Measurements from ENCODE around the gene DSC1.

Gene DSC1

GRCh38 chr18:31176531-31176930 is 13.9 kb upstream of the DSC1 start:
- peak; percentile 90 for DNase-seq (ENCODE audit: low read depth)
- no peak overlapping the region for H3K4me3 ChIP-seq (ENCODE audit: low read length)
- no peak for TF ChIP-seq CTCF (IDR thresholded peaks at IDR 0.05; ENCODE audit: insufficient read depth, low read depth, low read length, missing control alignments)

GRCh38 chr18:31171144-31171839 is 8.6 kb upstream of the DSC1 start:
- no peak for DNase-seq (ENCODE audit: low read depth)
- TF ChIP-seq CTCF (IDR thresholded peaks at IDR 0.05; ENCODE audit: insufficient read depth, low read depth, low read length, missing control alignments) = no peak

GRCh38 chr18:31170335-31170734 is 7.7 kb upstream of the DSC1 start:
- no peak for DNase-seq (ENCODE audit: low read depth)
- TF ChIP-seq CTCF (IDR thresholded peaks at IDR 0.05; ENCODE audit: insufficient read depth, low read depth, low read length, missing control alignments) = no peak
- H3K4me3 ChIP-seq (ENCODE audit: low read length) = no peak overlapping the region

More at GRCh38 chr18:31171144-31171839, 8.6 kb upstream of the DSC1 start:
- H3K4me3 ChIP-seq (ENCODE audit: low read length) = no peak overlapping the region

- TF ChIP-seq CTCF (IDR thresholded peaks at IDR 0.05; ENCODE audit: insufficient read depth, low read depth, low read length, missing control alignments) = no peak
- peak; percentile 84 for DNase-seq (ENCODE audit: low read depth)
- H3K4me3 ChIP-seq (ENCODE audit: low read length) = no peak overlapping the region
Measured at GRCh38 chr18:31162419-31162793, 250 bp downstream of the DSC1 start.

- TF ChIP-seq CTCF (IDR thresholded peaks at IDR 0.05; ENCODE audit: insufficient read depth, low read depth, low read length, missing control alignments) = no peak
- no peak for DNase-seq (ENCODE audit: low read depth)
- no peak overlapping the region for H3K4me3 ChIP-seq (ENCODE audit: low read length)
Measured at GRCh38 chr18:31161757-31162418, 768 bp downstream of the DSC1 start.

- peak; percentile 93 for DNase-seq (ENCODE audit: low read depth)
- no peak overlapping the region for H3K4me3 ChIP-seq (ENCODE audit: low read length)
- no peak for TF ChIP-seq CTCF (IDR thresholded peaks at IDR 0.05; ENCODE audit: insufficient read depth, low read depth, low read length, missing control alignments)
Measured at GRCh38 chr18:31156821-31157763, 5.6 kb downstream of the DSC1 start.

Measured in epithelial cell of esophagus (primary cell).